GM23248 (cell line): ENCODE measurements around the gene EDC4. TPM values are rescaled to one million over a fixed set of nuclear protein-coding genes. Genes with fewer than 3 reads are reported as not detected.
A peak's percentile ranks its signal among the peaks of the same experiment; 100 is the strongest.

ENCODE experiments used
- DNase-seq: peaks from one replicate; pipeline ENCODE4 v3.0.0-alpha.2; 2015
- H2AFZ ChIP-seq: fragments of 200-600 bp; sonication (generic); 2 replicates; pipeline ENCODE4 v1.6.1; 2016; ENCODE audit warnings: antibody characterized with exemption
- H3F3A ChIP-seq: fragments of 200-600 bp; sonication (generic); 2 replicates; pipeline ENCODE4 v1.6.1; 2016; ENCODE audit warnings: mild to moderate bottlenecking, antibody characterized with exemption, mixed run types; ENCODE audit not compliant: insufficient read depth
- H3K27ac ChIP-seq: fragments of 200-600 bp; sonication (generic); 2 replicates; pipeline ENCODE4 v1.5.1; 2016; ENCODE audit warnings: mild to moderate bottlenecking
- H3K27me3 ChIP-seq: fragments of 200-600 bp; sonication (generic); replicated peaks from 2 replicates; pipeline ENCODE4 v1.6.1; 2016; ENCODE audit warnings: mild to moderate bottlenecking; ENCODE audit not compliant: insufficient read depth
- H3K36me3 ChIP-seq: fragments of 200-600 bp; sonication (generic); 2 replicates; pipeline ENCODE4 v1.6.1; 2016; ENCODE audit warnings: low read depth, mild to moderate bottlenecking
- H3K4me1 ChIP-seq: fragments of 200-600 bp; sonication (generic); 2 replicates; pipeline ENCODE4 v1.6.1; 2016; ENCODE audit warnings: mild to moderate bottlenecking; ENCODE audit not compliant: insufficient read depth
- H3K4me2 ChIP-seq: fragments of 200-600 bp; sonication (generic); one replicate; pipeline ENCODE4 v1.6.1; 2016; ENCODE audit warnings: mild to moderate bottlenecking; ENCODE audit not compliant: unreplicated experiment
- H3K4me3 ChIP-seq: fragments of 200-600 bp; sonication (generic); 2 replicates; pipeline ENCODE4 v1.5.1; 2016; ENCODE audit warnings: mild to moderate bottlenecking
- H3K79me2 ChIP-seq: fragments of 200-600 bp; sonication (generic); 2 replicates; pipeline ENCODE4 v1.6.1; 2016; ENCODE audit warnings: mild to moderate bottlenecking; ENCODE audit not compliant: insufficient read depth
- H3K9ac ChIP-seq: fragments of 200-600 bp; sonication (generic); 2 replicates; pipeline ENCODE4 v1.6.1; 2016; ENCODE audit warnings: mild to moderate bottlenecking
- H3K9me2 ChIP-seq: fragments of 200-600 bp; sonication (generic); 2 replicates; pipeline ENCODE4 v1.6.1; 2016; ENCODE audit warnings: mixed run types, mild to moderate bottlenecking, moderate library complexity; ENCODE audit not compliant: insufficient read depth
- H3K9me3 ChIP-seq: fragments of 200-600 bp; sonication (generic); one replicate; pipeline ENCODE4 v1.6.1; 2017; ENCODE audit warnings: low read depth
- H4K20me1 ChIP-seq: fragments of 200-600 bp; sonication (generic); 2 replicates; pipeline ENCODE4 v1.6.0; 2016; ENCODE audit not compliant: insufficient read depth
- EZH2 ChIP-seq: fragments of 200-600 bp; sonication (generic); IDR thresholded peaks from 2 replicates; pipeline ENCODE4 v1.6.1; 2018; ENCODE audit warnings: antibody characterized with exemption, mild to moderate bottlenecking; ENCODE audit not compliant: insufficient read depth, poor library complexity, severe bottlenecking
- EZH2phosphoT487 ChIP-seq: fragments of 200-600 bp; sonication (generic); IDR thresholded peaks from 2 replicates; pipeline ENCODE4 v1.6.1; 2018; ENCODE audit warnings: antibody characterized with exemption, moderate library complexity, mild to moderate bottlenecking, low read depth; ENCODE audit not compliant: insufficient read depth
- WGBS, 2 experiments: methylation state at CpG; one replicate each; pipeline ENCODE4 v1.1.6; 2015 to 2017; ENCODE audit warnings: low lambda C conversion rate in 2 of 2, low coverage in 1 of 2; ENCODE audit errors: missing lambda C conversion rate in 2 of 2; 5-methylcytosine and 5-hydroxymethylcytosine counted together
- in situ Hi-C: fragments of 300-500 bp; cut with MboI; formaldehyde crosslinking; loops from 2 replicates; pipeline ENCODE4 v1.15.0; 2020
- polyA plus RNA-seq: library from polyadenylated mRNA; unstranded; fragments of >200 nt; fragmentation: Nextera tagmentation; extraction: Ambion mirVana; gene quantifications from 2 replicates; pipeline ENCODE4 v1.2.1, GENCODE V29; 2016
- total RNA-seq: library from RNA; depleted of rRNA; stranded (reverse); fragments of >200 nt; shearing (Covaris generic); gene quantifications from 2 replicates; pipeline ENCODE4 v1.2.3, GENCODE V29; 2014

EDC4 gene
- total and polyA plus RNA-seq, 2 experiments from 2014 or later: 39.9 to 48.5 TPM

- H3K9ac ChIP-seq: peak overlapping the region; percentile 97
- no peaks in the 10 kb centered on the region for H3K36me3 ChIP-seq
- H3K9me3 ChIP-seq: no peaks in the 10 kb centered on the region
- no peaks in the 10 kb centered on the region for H3F3A ChIP-seq
- peak overlapping the region; percentile 82 for H3K4me3 ChIP-seq
- no peak for TF ChIP-seq EZH2
- no peak for TF ChIP-seq EZH2phosphoT487
- no peaks in the 10 kb centered on the region for H3K27me3 ChIP-seq
- H3K4me2 ChIP-seq: peak overlapping the region; percentile 92
- peak; percentile 58 for DNase-seq
- no peaks in the 10 kb centered on the region for H4K20me1 ChIP-seq
- no peaks in the 10 kb centered on the region for H3K9me2 ChIP-seq
- H2AFZ ChIP-seq: peak overlapping the region; percentile 69
- in situ Hi-C loops: no loop called here
- 17 to 19% methylated on average over 14 of the region's 14 CpGs for WGBS, 2 experiments
- peaks cover 17% of the 10 kb centered on the region for H3K4me1 ChIP-seq
- H3K27ac ChIP-seq: peak overlapping the region; percentile 86
- H3K79me2 ChIP-seq: peaks cover 55% of the 10 kb centered on the region
These were observed 21.0 kb downstream of the EDC4 start for GRCh38 chr16:67893743-67894399.

GRCh38 chr16:67897231-67897630 is 24.4 kb downstream of the EDC4 start:
- Histone ChIP-seq H3K36me3 (no peaks in the 10 kb centered on the region), H3K4me2 (no peak overlapping the region), H3K4me1 (peaks cover 17% of the 10 kb centered on the region), H3K27ac (peak overlapping the region; percentile 53), H4K20me1 (no peaks in the 10 kb centered on the region), H3K9ac (peak overlapping the region; percentile 31; the same call in 1 of the 2 replicates), H3K27me3 (no peaks in the 10 kb centered on the region), H3K9me2 (no peaks in the 10 kb centered on the region), H3F3A (no peaks in the 10 kb centered on the region), H3K9me3 (no peaks in the 10 kb centered on the region), H3K79me2 (peaks cover 87% of the 10 kb centered on the region), H3K4me3 (no peak overlapping the region), H2AFZ (no peak overlapping the region)
- 46 to 49% methylated on average over 3 of the region's 3 CpGs for WGBS, 2 experiments
- no peak for TF ChIP-seq EZH2
- peak; percentile 81 for DNase-seq
- in situ Hi-C loops: no loop called here

- H3K4me3 ChIP-seq: no peak overlapping the region
- H3K27ac ChIP-seq: no peak overlapping the region
- peaks cover 4% of the 10 kb centered on the region; the same call in 1 of the 2 replicates for H3K4me1 ChIP-seq
- peaks cover 73% of the 10 kb centered on the region for H3K79me2 ChIP-seq
- TF ChIP-seq EZH2phosphoT487: no peak
- TF ChIP-seq EZH2: no peak
- no peak overlapping the region for H2AFZ ChIP-seq
- H3K4me2 ChIP-seq: no peak overlapping the region
- in situ Hi-C loops: no loop called here
- no peak overlapping the region for H3K9ac ChIP-seq
- H3K27me3 ChIP-seq: no peaks in the 10 kb centered on the region
- H3F3A ChIP-seq: no peaks in the 10 kb centered on the region
- H4K20me1 ChIP-seq: no peaks in the 10 kb centered on the region
- no peaks in the 10 kb centered on the region for H3K9me2 ChIP-seq
- WGBS, 2 experiments: 94 to 96% methylated on average over 5 of the region's 5 CpGs
- no peak for DNase-seq
- H3K36me3 ChIP-seq: no peaks in the 10 kb centered on the region
- H3K9me3 ChIP-seq: no peaks in the 10 kb centered on the region
These were observed 28.9 kb downstream of the EDC4 start for GRCh38 chr16:67901734-67902133.

GRCh38 chr16:67902831-67903230 is 30.0 kb downstream of the EDC4 start:
- no peak overlapping the region for H3K4me2 ChIP-seq
- H2AFZ ChIP-seq: no peak overlapping the region
- no peaks in the 10 kb centered on the region for H3K9me2 ChIP-seq
- H3K4me1 ChIP-seq: no peaks in the 10 kb centered on the region
- H3K27me3 ChIP-seq: no peaks in the 10 kb centered on the region
- in situ Hi-C loops: no loop called here
- no peak overlapping the region for H3K4me3 ChIP-seq
- H3K9me3 ChIP-seq: no peaks in the 10 kb centered on the region
- TF ChIP-seq EZH2phosphoT487: no peak
- TF ChIP-seq EZH2: no peak
- no peaks in the 10 kb centered on the region for H3K36me3 ChIP-seq
- no peak for DNase-seq
- no peak overlapping the region for H3K27ac ChIP-seq
- no peaks in the 10 kb centered on the region for H4K20me1 ChIP-seq
- WGBS, 2 experiments: 87 to 88% methylated on average over 4 of the region's 4 CpGs
- H3F3A ChIP-seq: no peaks in the 10 kb centered on the region
- no peak overlapping the region for H3K9ac ChIP-seq
- H3K79me2 ChIP-seq: peaks cover 64% of the 10 kb centered on the region
